NCI-H2227 (cell line): ENCODE results near the gene PPP2R2C.

Experiments
- DNase-seq: peaks from one replicate; lab custom pipeline; 2025; ENCODE audit not compliant: unreplicated experiment; lab: John Stamatoyannopoulos, UW

The PPP2R2C gene

DNA sequence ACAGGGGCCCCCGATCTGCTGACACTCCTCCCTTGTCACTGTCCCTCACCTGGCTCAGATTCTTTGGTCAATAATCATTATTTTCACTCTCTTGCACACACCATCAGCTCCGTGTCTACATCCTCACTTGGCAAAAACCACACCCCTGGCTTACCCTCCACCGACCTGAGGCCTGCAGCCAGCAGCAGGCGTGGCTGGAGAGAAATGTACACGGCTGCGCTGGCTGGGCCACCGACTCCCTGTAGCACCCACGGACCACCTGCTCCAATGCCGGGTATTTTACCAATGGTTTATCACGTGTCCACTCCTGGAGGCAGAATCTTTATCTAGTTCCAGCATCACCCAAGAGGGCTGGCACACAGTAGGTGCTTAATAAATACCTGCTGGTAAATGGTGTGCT, 104.3 kb downstream of the PPP2R2C start:
- DNase-seq, result no peak

DNA sequence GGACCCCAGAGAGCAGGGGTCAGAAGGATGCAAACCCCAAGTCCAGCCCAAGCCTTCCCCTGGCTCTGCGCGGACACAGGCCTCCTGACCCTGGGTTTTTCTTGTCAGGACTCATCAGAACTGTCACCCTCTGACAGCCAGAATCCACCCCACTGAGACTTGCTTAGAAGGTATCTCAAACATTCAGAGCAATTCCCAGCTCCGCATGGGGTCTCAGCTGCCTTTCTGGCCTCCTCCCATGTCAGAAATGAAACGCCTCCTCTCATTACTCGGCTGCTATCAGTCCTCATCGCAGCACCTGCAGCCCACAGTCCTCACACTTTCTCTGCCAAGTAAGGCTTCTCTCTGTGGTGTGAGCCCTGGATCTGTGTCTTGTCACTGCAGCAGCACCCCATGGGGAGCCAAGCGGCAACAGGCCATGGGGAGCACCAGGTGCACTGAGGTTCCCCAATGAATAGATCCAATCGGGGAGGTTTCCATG, 105.0 kb downstream of the PPP2R2C start:
- peak; percentile 59 for DNase-seq

DNA sequence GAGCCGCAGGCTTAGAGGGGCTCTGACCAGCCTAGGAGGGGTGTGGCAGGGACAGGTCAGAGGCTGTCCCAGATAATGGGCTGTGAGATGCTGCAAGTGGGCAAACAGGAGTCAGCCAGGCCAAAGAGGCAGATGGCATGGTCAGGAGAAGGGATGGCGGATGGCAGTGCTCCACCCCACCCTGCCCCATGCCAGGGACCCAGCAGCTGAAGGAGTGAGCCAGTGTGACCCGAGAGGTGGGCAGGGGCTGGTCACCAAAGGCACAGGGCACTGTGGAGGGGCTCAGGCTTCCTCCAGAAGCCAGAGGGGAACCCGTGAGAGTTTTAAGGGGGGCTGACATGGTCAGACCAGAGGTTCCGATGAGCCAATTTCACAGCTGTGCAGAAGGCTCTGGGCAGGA, 105.8 kb downstream of the PPP2R2C start:
- DNase-seq, result no peak

DNA sequence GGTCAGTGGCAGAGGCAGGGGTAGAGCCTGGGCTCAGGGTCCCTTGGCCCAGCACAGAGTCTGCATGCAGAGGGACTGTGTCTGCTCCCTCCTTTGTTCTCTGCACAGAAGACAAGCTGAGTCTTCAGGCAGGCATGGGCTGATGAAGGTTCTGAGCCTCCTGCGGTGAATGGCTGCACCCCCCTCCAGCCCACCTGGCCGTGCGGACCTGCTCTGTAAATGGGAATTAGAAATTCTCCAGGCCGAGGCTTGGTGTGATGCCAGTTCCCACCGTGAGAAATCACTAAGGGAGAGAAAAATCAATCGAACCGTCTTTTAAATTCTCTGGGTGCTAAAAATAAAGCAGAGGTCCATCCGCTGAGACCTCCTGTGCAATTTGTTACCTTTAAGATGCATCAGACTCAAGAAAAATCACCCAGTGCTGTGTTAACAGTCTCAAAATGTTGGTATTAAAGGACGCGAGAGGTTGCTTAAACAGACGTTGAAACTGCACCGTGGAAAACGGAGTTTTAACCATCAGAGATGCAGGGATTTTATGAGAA, 106.8 kb downstream of the PPP2R2C start:
- peak; percentile 23 for DNase-seq

DNA sequence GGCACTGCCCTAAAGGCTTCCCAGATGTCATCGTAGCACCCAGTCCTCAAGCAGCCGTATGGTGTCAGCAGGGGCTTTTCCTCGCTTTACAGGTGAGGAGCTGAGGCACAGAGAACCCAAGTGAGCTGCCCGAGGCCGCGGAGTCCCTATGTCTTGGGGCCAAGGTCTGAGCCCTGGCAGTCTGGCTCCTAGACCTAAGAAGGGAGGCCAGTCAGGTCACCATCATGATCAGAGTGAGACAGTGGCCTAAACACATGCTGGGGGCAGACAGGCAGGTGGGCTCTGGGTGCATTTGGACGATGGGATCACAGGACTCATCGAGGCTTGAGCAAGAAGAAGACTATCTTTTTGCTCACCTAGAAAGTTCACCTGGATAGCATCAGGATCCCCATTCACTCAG, 107.8 kb downstream of the PPP2R2C start:
- DNase-seq, result no peak

DNA sequence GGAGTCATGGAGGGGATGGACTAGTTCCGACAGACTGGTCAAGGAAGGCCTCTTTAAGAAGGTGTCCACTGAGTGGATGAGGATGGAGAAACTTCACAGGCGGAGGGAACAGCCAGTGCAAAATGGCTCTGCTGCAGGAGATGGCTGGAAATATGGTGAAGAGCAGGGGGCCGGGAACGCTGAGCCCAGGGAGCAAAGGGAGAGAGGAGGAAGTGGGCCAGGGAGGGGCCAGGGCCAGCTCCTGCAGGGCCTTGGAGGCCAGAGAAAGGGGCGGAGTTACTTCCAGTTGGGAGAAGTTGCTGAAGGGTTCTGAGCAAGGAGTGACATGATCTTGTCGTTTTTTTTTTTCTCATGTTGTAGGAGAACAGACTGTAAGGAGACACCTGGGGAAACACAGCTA, 108.3 kb downstream of the PPP2R2C start:
- no peak for DNase-seq

DNA sequence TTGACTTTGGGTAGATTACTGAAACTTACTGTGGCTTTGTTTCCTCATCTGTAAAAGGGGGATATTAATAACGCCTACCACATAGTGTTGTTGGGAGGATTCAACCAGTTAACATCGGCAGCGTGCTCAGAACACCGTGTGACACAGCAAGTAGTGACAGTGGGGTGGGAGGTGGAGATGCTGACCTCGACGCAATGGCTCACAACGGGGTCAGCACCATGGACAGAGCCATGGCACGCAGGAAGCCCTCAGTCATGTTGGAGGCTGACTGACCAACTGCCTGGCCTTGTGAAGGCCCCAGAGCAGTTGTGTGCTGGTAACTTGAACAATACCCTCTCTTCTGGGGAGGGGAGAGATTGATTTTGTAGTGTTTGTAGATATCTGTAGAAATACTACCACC, 109.5 kb downstream of the PPP2R2C start:
- DNase-seq, result no peak

DNA sequence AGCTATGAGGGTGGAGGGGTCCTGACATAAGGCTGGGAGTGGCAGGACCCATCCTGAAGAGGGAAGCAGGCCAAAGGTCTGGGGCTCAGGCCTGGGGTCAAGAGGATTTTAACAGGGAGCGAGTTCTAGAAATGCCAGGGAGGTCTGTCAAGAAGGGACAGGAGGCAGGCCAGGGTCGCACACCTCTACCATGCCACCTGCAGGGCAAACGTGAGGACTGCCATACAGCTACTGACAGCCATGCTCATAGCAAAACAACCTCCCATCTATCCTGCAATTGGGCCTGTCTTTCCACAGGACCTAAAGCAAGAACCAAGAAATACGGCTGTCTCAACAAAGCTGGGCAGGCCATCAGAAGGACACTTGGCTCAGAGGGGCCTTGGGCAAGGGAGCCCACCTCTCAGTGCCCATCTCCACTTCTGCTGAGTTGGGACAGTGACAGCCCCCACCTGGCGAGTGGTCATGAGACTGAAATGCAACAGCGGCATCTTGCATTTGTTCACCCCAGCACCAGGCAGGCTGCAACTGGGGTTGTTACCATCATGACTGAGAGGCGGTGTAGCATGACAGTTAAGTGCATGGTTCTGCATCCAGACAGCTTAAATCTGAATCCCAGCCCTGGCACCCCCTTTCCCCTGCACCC, 110.0 kb downstream of the PPP2R2C start:
- DNase-seq, result no peak

DNA sequence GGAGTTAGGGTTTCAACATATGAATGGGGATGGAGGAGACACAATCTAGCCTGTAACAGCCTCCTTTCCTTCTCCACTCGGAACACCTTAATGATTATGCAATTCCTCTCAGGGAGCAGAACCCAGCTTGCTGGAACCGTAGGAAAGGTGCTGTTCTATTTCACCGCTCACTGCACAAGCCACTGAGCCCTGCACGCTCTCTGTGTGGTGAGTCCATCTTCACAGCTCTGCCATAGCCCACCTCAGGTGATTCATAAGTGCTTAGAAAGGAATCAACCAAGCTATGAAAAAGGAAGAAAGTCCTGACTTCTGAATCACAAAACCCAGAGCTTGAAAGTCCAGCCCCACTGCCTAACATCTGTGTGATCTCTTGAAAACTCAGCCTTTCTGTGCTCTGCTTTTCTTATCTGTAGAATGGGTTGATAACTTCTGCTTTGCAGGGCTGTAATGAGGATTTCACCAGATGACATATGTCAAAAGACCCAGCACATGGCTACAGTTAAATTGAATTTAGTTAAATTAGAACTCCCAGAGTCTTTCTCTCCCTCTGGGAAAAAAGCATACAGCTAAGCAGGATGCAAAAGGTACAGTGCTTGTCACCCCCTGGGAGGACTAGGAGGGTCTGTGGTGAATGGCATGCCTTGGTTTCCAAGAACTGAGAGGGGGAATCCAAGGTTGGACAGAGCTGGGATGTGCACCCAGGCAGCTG, 111.2 kb downstream of the PPP2R2C start:
- DNase-seq, result no peak

DNA sequence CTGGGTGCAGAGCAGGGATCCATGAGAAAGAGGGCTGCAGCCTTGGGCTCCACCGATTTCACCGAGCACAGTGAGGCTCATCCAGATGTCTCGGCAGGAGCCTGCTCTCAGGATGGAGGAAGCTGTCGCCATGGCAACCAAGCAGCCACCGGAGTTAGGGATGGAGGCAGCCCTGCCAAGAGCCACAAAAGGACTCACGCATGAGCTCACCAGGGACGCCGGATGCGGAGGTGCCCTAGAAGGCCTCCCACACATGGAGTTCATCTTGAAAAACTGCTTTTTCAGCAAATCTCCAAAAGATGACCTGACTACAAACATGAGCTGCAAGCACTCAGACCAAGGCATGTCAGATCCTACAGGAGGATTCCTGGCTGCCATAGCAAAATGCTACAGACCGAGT, 112.0 kb downstream of the PPP2R2C start:
- DNase-seq, result peak; percentile 88

DNA sequence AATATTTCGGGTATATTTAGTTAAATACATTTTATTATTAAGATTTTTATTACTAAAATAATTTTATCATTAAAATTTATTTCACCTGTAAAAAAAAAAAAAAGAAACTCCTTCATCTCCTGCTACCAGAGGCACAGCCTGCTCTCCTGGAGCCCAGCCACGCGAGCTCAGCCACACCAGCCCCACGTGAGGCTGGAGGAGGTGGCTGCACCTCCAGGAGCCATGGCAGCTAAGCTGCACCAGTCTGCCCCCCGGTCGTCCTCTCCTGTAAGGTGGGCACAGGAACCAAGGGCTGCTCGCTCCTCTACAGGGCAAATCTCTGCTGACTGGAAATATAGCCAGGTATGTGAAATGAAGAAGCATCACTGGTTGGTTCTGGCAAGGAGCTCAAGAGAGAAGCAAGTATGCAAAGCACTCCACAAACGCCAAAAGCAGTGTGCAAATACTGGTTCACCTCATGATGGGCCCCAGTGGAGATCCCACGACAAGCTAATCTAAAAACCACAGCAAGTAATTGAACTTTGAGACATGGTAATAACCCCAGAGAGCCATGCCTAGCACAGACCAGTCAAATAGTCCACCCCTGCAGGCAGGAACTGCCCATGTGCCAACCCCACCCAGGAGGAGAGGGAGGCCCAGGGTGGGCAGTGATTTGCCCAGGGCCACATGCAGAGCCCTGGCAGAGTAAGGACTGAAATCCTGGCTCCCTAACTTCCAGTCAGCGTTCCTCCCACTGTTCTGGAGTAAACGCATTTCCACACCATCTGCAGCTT, 112.7 kb downstream of the PPP2R2C start:
- no peak for DNase-seq

DNA sequence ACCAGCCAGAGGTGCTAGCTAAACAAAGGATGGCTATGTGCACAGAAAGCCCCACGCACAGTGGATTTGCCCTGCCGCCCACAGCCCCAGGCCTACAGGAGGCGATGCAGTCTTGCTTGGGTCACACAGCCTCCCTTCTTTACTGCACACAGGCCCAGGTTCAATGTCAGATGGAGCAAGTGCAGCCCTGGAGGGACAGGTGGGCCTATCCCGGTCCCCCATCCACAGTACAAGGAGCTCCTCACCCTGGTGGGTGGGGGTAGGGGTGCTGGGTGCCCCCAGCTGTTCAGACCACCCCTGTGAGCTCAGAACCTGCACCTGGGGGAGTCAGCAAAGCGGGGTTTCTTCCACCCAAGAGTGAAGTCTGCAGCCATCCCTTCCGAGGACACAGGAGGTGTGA, 114.9 kb downstream of the PPP2R2C start:
- no peak for DNase-seq

DNA sequence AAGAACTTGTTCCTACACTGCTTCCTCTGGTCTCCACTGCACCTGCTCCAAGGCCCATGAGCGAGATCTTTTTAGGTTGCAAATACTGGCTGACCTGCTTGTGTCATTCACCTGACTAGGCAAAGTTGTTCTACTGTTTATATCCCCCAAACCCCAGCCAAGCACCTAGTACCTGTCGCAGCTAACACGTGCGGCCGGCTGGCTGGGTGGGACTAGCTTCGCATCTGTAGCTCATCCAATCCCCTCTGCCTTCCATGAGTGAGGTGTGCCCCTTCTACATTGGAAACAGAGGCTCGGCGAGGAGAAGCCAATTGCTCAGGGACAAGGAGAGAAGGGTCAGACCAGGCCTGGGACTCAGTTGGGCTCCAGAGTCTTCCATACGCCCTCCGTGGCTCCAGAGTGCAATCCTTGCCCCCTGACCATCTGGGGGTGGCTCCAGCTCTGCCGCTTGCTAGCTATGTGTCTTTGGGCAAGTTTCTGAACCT, 116.3 kb downstream of the PPP2R2C start:
- DNase-seq, result no peak

DNA sequence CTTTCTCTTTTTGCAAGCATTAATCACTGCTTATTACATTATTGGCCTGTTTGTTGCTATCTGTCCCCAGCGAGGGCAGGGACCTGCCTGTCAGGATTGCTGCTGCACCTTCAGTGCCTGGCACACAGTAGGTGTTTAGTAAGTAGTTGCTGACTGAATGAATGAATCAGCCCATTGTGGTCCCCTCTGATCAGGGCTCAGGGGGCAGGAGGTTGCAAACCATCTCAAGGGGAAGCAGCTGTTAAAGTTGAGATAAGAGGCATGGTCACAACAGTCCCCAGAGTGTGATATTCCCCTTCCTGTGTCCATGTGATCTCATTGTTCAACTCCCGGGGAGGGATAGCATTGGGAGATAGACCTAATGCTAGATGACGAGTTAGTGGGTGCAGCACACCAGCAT, 117.4 kb downstream of the PPP2R2C start:
- no peak for DNase-seq

DNA sequence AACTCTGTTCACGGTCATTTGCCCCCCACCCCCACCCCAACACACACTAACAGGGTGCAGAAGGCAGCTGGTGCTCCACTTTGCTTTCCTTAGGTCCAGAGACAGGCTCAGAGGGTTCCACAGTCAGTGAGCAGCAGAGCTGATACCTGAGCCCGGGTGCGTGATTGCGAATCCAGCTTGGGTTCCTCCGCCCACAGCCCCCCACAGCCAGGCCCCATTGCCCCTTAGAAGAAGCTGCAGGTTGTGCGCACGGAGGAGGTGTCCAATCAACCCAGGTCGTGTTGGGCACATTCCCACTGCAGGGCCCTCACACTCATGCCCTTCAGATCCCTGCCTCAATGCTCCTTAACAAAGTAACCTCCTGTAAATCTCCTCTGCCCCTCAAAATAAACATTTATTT, 117.8 kb downstream of the PPP2R2C start:
- no peak for DNase-seq

DNA sequence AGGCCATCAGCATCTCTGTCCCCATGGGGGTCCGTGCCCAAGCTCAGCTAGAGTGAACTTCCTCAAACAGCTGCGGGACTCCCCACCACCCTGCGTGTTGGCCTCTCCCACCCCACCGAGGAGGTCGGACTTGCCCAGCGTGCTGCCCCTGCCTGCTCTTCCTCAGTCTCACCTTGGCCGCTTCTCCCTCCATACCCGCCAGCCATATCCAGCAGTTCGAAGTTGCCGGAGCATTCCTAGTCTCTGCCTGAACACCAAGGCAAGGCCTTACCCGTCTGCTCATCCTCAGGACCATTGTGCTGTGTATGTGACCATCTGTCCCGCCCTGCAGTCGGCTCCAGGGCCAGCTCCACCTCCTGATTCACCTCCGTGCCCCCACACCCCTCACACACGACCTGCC, 118.3 kb downstream of the PPP2R2C start:
- DNase-seq, result no peak

DNA sequence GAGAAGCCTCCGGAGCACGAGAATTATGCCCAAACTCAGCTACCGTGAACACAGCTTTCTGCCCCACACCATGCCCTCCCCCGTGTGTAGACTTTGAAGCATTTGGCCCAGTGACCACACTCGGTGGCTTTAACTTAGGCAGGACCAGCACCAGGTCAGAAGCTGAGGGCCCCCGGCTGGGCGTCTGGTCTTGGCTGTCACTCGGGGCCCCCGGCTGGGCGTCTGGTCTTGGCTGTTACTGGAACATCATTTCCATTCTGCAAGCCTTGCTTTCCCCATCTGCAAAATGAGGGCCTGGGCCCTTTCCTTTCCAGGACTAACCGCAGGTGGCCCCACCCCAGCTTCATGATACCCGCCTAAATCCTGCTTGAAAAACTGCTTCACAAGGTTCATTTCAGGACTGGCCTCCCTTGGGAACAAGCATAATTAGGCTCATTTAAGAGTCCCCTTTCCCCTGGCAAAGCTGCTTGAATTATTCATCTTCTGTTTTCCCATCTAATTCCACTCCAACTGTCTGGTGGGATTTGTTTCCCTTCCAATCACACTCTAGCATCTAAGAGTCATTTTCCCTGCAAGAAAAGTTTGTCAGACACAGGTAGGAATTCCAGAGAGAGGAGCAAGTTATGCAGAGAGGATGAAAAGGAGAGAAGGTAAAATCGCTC, 120.3 kb downstream of the PPP2R2C start:
- DNase-seq, result no peak

DNA sequence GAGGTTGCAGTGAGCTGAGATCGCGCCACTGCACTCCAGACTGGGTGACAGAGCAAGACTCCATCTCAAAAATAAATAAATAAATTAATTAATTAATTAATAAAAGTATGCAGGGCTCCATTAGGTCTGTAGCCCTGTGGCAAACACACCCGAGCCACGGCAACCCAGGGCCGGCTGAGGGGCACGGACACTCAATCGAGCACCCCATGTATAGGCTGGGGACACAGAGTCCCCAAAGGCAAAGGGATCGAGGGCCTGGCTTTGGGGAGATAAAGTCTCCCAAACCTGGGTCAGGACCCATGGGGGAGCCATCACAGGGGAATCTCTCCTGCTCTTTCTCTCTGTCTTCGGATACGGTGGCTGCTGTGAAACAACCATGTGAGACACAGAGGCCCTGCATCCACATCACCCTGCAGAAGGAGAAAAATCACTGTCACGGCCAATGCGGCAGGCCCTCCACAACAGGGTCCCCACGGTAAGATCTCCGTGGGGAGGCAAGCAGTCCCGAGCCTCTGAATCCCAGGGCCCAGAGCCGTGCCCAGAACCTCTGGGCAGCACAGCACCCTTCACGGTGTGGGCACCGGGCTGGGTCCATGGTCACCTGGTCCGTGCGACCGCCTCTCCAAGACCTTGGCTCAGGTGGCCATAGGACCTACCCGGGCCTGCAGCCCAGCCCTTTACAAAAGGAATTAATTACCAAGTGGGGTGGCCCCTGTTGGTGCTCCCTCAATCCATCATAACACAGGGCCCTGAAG, 121.0 kb downstream of the PPP2R2C start:
- no peak for DNase-seq

DNA sequence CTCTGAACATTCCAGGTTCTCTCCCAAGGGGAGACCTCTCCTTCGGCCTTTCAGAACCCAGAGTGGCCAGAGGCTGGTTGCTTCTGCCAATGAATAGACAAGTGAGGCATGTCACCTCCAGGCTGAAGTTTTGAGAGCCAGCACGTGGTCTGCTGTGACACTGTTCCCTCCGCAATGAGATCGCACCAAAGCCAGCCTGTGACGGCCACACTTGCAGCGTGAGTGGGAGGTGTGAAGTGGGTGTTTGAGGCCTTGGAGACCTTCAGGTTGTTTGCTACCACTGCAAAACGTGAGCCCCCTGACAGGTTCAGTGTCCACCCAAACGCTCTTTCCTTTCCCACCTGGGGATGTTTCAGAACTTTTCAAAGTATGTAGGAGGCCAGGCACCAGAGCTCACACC, 121.8 kb downstream of the PPP2R2C start:
- no peak for DNase-seq

DNA sequence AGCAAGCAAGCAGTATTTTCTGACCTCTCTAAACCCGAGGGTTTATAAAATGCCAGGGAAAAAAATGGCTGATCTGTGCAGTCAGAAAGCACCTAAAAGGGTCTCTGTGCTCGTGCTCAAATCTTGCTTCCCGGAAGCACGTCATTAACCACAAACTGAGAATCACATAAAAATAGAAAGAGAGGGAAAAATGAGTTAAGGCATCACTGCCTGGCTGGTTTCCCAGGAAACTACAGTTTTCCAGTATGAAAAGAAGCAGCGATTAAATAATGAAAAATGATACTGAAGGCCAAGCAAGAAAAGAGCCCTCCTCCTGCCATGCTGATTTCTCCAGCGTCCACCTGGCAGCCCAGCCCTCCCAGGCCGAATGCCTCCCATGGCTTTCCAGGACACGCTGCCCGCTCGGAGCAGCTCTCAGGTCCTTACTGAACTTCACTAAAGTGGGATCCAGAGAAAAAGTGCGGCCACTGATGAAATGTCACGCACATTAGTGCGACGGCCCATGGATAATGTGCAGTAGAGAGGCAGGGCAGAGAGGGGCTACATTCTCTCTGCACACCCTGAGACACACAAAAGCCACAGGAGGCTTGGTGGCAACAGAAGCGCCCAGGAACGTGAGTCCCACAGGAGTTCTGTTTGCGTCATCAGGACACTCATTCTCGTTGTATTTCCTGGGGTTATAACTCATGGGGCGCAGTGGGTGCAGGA, 122.4 kb downstream of the PPP2R2C start:
- DNase-seq, result no peak
